SW480 (cell line): ENCODE results near the gene KLK4.
A peak's percentile ranks its signal among the peaks of the same experiment; 100 is the strongest.
"Not testable (repeated sequence)": the region's sequence is repeated elsewhere in the genome, so short reads cannot be mapped to it uniquely, and the experiment has no call there.

Experiments
- DNase-seq: peaks from one replicate; pipeline ENCODE4 v3.0.0-alpha.2; 2016; ENCODE audit warnings: low spot score

The KLK4 gene

GRCh38 chr19:50912727-50913716 lies 1.8 kb upstream of the KLK4 start:
- DNase-seq, result peak; percentile 54

DNA sequence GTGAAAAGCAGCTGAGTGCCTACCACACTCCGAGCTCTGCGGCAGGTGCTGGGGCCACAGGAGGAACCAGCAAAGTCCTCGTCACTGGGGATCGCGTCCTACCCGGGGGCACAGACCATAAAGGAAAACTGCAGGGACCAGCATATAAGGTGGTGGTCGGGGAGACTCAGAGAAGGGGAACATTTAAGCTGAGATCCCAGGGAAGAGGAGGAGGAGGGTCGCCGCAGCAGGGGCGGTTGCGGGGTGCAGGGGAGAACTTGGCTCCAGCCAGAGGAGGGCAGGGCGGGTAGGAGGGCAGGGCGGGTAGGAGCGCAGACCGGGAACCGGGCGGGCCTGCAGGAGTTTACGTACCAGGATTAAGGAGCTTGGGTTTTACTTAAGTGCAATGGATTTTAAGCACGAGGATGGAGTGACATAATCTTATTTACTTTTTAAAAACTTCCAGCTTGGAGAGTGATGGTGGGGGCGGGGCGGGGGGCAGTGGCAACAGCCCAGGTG lies 956 bp upstream of the KLK4 start:
- DNase-seq, result no peak

- DNase-seq, result no peak
Measured at GRCh38 chr19:50910722-50911121, 473 bp downstream of the KLK4 start.

DNA sequence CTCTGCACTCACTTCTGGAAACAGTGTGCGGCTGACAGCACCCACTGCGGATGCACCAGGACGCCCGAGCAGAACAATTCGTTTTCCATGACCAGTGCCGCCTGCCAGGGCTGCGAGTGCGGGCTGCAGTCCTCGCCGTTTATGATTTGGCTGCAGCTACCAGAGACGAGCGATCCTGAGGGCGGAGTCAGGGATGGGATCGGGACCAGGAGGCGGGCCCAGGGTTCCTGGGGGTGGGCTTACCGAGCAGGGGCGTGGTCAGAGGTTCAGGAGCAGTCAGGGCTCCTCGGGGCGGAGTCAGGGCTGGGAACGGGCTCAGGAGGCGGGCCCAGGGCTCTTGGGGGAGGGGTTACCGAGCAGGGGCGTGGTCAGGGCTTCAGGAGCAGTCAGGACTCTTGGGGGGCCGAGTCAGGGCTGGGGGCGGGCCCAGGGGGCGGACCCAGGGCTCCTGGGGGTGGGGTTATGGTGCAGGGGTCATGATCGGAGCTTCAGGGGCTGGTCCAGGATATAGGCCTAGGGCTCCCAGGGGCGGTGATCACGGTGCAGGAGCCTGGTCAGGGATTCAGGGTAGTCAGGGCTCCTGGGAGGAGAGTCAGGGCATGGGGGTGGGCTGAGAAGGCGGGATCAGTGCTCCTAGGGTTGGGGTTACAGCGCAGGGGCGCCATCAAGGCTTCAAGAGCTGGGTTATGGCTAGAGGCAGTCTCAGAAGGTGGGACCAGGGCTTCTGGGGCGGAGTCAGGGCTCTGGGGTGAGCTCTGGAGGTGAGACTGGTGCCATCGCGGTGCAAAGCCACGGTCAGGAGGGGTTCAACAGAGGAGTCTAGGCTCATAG lies 1.7 kb downstream of the KLK4 start:
- DNase-seq, result peak; percentile 85

DNA sequence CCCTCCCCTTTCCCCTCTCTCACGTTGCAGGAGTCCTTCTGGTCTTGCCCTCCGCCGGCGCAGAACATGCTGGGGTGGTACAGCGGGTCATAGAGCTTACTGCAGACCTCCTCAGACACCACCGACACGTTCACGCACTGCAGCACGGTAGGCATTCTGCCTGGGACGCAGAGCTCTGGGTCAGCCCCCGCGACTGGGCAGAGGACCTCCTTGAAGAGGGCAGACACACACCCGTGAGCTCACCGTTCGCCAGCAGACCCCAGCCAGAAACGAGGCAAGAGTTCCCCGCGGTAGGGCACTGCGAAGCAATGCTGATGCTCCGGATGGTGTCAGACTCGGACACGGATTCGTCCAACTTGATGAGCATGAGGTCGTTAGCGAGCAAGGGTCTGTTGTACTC lies 2.9 kb downstream of the KLK4 start:
- no peak for DNase-seq

- DNase-seq, result no peak
Measured at GRCh38 chr19:50906217-50906616, 5.0 kb downstream of the KLK4 start.

DNA sequence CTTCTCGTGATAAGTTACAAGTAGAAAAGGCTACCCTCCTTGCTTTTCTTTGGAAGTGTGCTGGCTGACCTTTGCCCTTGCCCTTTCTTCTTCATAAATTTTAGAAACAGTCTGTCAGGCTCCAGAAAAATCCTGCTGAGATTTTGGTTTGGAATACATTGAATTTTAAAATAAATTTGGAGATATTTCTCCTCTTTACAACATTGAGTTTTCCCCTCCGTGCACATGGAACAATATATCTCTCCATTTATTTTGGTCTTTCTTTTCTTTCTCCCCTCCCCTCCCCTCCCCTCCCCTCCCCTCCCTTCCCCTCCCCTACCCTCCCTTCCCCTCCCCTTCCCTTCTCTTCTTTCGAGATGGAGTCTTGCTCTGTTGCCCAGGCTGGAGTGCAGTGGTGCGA lies 8.6 kb downstream of the KLK4 start:
- DNase-seq, result no peak

DNA sequence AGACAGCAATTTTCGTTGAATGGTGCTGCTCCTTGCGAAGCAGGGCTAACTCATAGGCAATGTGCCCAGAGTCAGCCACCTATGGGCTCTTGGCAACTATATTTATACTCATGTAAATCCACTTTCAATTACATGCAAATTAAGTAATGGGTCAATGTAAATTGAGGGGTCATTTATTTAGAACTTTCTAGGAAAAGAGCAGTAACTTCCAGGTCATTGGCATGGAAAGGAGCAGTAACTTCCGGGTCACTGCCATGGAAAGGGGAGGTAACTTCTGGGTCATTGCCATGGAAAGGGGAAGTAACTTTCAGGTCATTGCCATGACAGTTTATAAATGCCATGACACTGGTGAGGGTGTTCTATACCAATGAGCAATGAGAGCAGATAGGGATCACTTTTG lies 11.6 kb downstream of the KLK4 start:
- DNase-seq, result no peak

GRCh38 chr19:50898018-50898417 lies 13.2 kb downstream of the KLK4 start:
- no peak for DNase-seq

DNA sequence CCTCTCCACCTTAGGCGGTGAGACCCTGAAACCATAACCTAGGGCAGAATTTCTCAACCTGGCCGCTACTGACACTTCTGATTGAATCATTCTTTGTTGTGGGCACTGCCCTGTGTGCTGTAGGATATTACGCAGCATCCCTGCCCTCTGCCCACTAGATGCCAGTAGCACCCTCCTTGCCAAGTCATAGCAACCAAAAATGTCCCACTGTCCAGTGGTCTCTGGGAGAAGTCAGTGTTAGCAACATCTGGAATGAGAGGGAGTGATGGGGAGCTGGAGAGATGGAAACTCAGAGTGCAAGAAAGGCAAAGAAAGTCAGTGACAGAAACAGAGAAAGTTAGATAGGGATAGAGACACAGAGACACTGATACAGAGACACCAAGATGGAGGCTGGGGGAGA lies 13.6 kb downstream of the KLK4 start:
- peak; percentile 78 for DNase-seq

- no peak for DNase-seq
Measured at GRCh38 chr19:50897191-50897607, 14.0 kb downstream of the KLK4 start.

GRCh38 chr19:50896591-50897190 lies 14.5 kb downstream of the KLK4 start:
- DNase-seq, result peak; percentile 100

GRCh38 chr19:50896089-50896590 lies 15.1 kb downstream of the KLK4 start:
- not testable (repeated sequence) for DNase-seq

GRCh38 chr19:50894478-50895356 lies 16.5 kb downstream of the KLK4 start:
- DNase-seq, result no peak

DNA sequence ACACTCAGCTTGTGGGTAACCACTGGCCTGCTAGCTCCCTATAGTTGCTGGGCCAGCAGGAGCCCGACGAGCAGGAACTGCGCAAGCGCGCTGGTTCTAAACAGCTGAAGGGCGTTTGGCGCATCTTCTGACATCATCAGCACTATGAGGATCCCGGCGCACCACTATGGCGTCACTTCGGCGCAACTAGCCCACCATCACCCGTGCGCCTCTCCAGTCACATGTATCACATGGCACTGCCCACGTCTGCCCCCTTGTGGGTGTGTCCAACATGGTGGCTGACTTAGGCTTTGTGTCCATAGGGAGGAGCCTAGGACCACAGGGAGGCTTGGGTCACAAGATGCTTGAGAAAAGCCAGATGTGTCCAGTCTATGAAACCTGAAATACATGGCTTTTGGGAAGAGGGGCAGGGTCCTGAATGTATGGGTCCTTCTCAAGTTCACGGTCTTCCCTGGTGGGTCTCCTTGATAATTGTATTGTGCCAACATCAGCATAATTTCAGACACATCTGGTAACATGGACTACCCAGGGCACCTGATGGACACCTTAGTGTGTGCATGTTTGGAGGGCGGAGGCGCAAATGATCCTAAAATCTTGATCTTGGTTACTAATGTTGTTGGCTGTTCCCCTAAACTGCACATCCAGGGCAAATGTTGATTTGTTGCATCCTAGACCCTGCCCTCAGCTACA lies 18.0 kb downstream of the KLK4 start:
- no peak for DNase-seq

GRCh38 chr19:50891253-50891625 lies 20.0 kb downstream of the KLK4 start:
- DNase-seq, result no peak

GRCh38 chr19:50890422-50891252 lies 20.6 kb downstream of the KLK4 start:
- DNase-seq, result peak; percentile 49

GRCh38 chr19:50889638-50890037 lies 21.6 kb downstream of the KLK4 start:
- peak; percentile 60 for DNase-seq

GRCh38 chr19:50882188-50882587 lies 29.0 kb downstream of the KLK4 start:
- DNase-seq, result no peak

GRCh38 chr19:50880241-50880640 lies 31.0 kb downstream of the KLK4 start:
- no peak for DNase-seq
